Measurements from ENCODE around the gene BPHL. TPM values are rescaled to one million over a fixed set of nuclear protein-coding genes. Genes with fewer than 3 reads are reported as not detected.

Gene BPHL
- total and polyA plus RNA-seq, 10 of the 15 experiments (the other 5 are each of a cell fraction or from before 2014, with no cell fraction given) = 8.0 to 17.8 (median 12.4) TPM

DNA sequence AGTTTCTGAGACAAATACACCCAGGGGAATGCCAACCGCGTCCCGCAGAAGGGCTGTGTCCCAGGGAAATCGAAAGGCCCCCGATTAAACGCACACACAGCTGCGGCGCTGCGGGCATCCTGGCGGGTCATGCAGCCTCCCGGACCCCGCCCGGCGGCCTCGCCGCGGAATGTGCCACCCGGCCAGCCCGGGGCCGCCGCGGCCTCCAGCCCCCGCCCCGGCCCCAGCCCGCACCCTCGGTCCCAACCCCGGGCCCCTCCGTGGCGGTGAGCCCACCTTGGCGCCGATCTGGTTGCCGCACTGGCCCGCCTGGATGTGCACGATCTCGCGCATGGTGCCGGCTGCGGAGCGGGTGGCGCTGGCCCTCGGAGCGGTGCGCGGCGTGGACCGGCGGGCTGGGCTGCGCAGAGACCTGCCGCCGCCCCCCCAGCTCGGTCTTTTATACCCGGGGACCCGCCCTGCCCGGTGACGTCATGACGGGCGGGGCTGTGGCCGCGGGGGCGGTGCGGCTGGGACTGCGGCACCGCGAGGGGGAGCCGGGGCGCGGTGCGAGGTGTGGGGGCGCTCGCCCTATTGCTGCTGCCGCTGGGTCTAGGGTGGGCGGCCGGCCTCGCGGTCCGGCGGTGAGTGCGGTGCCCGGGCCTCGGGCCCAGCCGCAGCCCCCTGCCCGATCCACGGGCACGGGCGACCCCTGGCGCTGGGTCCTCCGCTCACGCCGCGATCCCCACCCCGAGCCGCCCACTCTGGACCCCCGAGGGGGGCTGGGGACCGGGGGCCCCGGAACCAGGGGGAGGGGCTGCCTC lies 38.8 kb downstream of the BPHL start, which contains the start of gene TUBB2A:
TSS of gene TUBB2A (minus strand) at position 414 of the 803 bp plus-strand sequence. CDS start at position 333, 81 bp downstream.
- DNase-seq (ENCODE audit: low read depth, low spot score) (no peak), ATAC-seq (peak; percentile 87), FAIRE-seq (no peak)
- Histone ChIP-seq H3K9me3 (replicated peaks; ENCODE audit: control insufficient read depth, insufficient read depth, low read length) (no peaks in the 10 kb centered on the region), H3K27me3 (replicated peaks in 1 of 2; ENCODE audit: control insufficient read depth in 2 of 2, insufficient read depth in 2 of 2, low read length in 1 of 2) (0 out of 4 replicates have a peak, but pooled peaks cover 0 to 2% of the 10 kb centered on the region in 2 experiments), H3K79me2 (ENCODE audit: control insufficient read depth, insufficient read depth, low read length) (peaks cover 2% of the 10 kb centered on the region; the same call in 1 of the 2 replicates), H3K9ac (ENCODE audit: control insufficient read depth, insufficient read depth, low read length) (peak within 1 kb of the TSS; percentile 48; the same call in 1 of the 2 replicates), H3K36me3 (ENCODE audit: control insufficient read depth in 2 of 2, insufficient read depth in 2 of 2, low read length in 1 of 2) (no peaks in the 10 kb centered on the region), H4K20me1 (ENCODE audit: control insufficient read depth, insufficient read depth) (no peaks in the 10 kb centered on the region), H2AFZ (ENCODE audit: control insufficient read depth, low read depth, low read length) (peak within 1 kb of the TSS; percentile 58), H3K27ac (ENCODE audit: control insufficient read depth, insufficient read depth) (0 out of 2 replicates have a peak within 1 kb of the TSS, but pooled peaks have one; percentile 25), H3K4me2 (ENCODE audit: control insufficient read depth, insufficient read depth) (peak within 1 kb of the TSS; percentile 88), H3K4me3 (peak within 1 kb of the TSS; percentile 80), H3K4me1 (ENCODE audit: control insufficient read depth, insufficient read depth, low read length) (no peaks in the 10 kb centered on the region; the same call in 1 of the 2 replicates)
- RAD21 ChIA-PET (ENCODE audit: unreplicated experiment) = interaction anchor here (0.6 to 2.0 kb wide), 6 partner anchors 8 to 101 kb away, joined by 3 to 9 read pairs (median 4); partner anchors contain the start of gene PSMG4
- CTCF ChIA-PET = interaction anchor here (0.6 to 1.4 kb wide), 9 partner anchors 18 to 102 kb away, joined by 3 to 8 read pairs (median 4); no protein-coding TSS in a partner anchor
- intact Hi-C loops (cut with micrococcal nuclease; ENCODE audit: unreplicated experiment) = no loop called here
- no TSS peak for BruUV-seq (replicated peaks)
- in situ Hi-C loops (cut with MboI) = no loop called here
- SMC1A ChIA-PET (ENCODE audit: uncharacterized antibody, unreplicated experiment) = interaction anchor here (0.7 to 0.8 kb wide), 2 partner anchors 52 to 574 kb away, joined by 3 to 5 read pairs; no protein-coding TSS in a partner anchor
- POLR2A ChIA-PET = no interaction called here
- WGBS (ENCODE audit: insufficient coverage, insufficient replicate concordance, low lambda C conversion rate, missing lambda C conversion rate) = under 1% methylated on average over 42 of the region's 95 CpGs
- TF ChIP-seq JUND (IDR thresholded peaks at IDR 0.05; ENCODE audit: low read depth, low read length) = peak; percentile 39; the same call in 1 of the 2 replicates
- peak; percentile 51; the same call in 1 of the 2 replicates for TF ChIP-seq TAF1 (IDR thresholded peaks at IDR 0.05; ENCODE audit: borderline replicate concordance, low read depth, low read length)
- TF ChIP-seq ATF7 (IDR thresholded peaks at IDR 0.05; ENCODE audit: low read depth) = peak; percentile 30; the same call in 1 of the 2 replicates
- no peak for TF ChIP-seq STAT3 (IDR thresholded peaks at IDR 0.05; ENCODE audit: low read depth, low read length)
- peak; percentile 82 for TF ChIP-seq CREM (IDR thresholded peaks at IDR 0.05; ENCODE audit: low read depth)
- TF ChIP-seq RUNX3 (IDR thresholded peaks at IDR 0.05; ENCODE audit: low read length) = peak; percentile 73
- 0 out of 2 replicates have a peak, but pooled peaks have one; percentile 67 for TF ChIP-seq SMARCA5 (IDR thresholded peaks at IDR 0.05)
- TF ChIP-seq, protein P1, sequence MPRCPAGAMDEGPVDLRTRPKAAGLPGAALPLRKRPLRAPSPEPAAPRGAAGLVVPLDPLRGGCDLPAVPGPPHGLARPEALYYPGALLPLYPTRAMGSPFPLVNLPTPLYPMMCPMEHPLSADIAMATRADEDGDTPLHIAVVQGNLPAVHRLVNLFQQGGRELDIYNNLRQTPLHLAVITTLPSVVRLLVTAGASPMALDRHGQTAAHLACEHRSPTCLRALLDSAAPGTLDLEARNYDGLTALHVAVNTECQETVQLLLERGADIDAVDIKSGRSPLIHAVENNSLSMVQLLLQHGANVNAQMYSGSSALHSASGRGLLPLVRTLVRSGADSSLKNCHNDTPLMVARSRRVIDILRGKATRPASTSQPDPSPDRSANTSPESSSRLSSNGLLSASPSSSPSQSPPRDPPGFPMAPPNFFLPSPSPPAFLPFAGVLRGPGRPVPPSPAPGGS (IDR thresholded peaks at IDR 0.05; ENCODE audit: borderline replicate concordance, insufficient read depth, low read depth, low read length, poor library complexity, severe bottlenecking) = no peak
- peak; percentile 22; the same call in 1 of the 2 replicates for TF ChIP-seq TCF12 (IDR thresholded peaks at IDR 0.05; ENCODE audit: low read depth, low read length)
- no peak for TF ChIP-seq ZBED1 (IDR thresholded peaks at IDR 0.05; ENCODE audit: borderline replicate concordance)
- TF ChIP-seq RB1 (IDR thresholded peaks at IDR 0.05; ENCODE audit: borderline replicate concordance) = peak; percentile 42; the same call in 1 of the 2 replicates
- peak; percentile 44; the same call in 1 of the 2 replicates for TF ChIP-seq YY1 (IDR thresholded peaks at IDR 0.05; ENCODE audit: low read depth, low read length)
- TF ChIP-seq LARP7 (IDR thresholded peaks at IDR 0.05) = 0 out of 2 replicates have a peak, but pooled peaks have one; percentile 57
- TF ChIP-seq ZSCAN29 (IDR thresholded peaks at IDR 0.05) = peak; percentile 12; the same call in 1 of the 2 replicates
- TF ChIP-seq ZBTB4 (CRISPR knock-in tag; IDR thresholded peaks at IDR 0.05) = 0 out of 2 replicates have a peak, but pooled peaks have one; percentile 24
- TF ChIP-seq ESRRA (IDR thresholded peaks at IDR 0.05; ENCODE audit: low read length) = no peak
- no peak for TF ChIP-seq MTA3 (IDR thresholded peaks at IDR 0.05; ENCODE audit: borderline replicate concordance, low read length)
- TF ChIP-seq PAX5 (IDR thresholded peaks at IDR 0.05; ENCODE audit: borderline replicate concordance, low read depth, low read length) = no peak
- TF ChIP-seq FOXM1 (IDR thresholded peaks at IDR 0.05; ENCODE audit: low read depth, low read length) = no peak
- TF ChIP-seq POLR2A (IDR thresholded peaks at IDR 0.05; ENCODE audit: low read depth, low read length) = peak; percentile 92
- no peak for TF ChIP-seq HDAC2 (IDR thresholded peaks at IDR 0.05)
- no peak for TF ChIP-seq CHD2 (IDR thresholded peaks at IDR 0.05; ENCODE audit: borderline replicate concordance, low read depth, low read length)
